Epithelial cell of prostate (primary cell): ENCODE data around the gene FAF1.
A peak's percentile ranks its signal among the peaks of the same experiment; 100 is the strongest.
"Not testable (repeated sequence)": the region's sequence is repeated elsewhere in the genome, so short reads cannot be mapped to it uniquely, and the experiment has no call there.

Source experiments
- DNase-seq: peaks from one replicate; pipeline ENCODE4 v3.0.0-alpha.2; 2011; ENCODE audit warnings: low read depth, low spot score
- H3K27ac ChIP-seq: fragments of 450-650 bp; 2 replicates; pipeline ENCODE4 v1.5.1; 2017; ENCODE audit warnings: mild to moderate bottlenecking

The FAF1 gene

DNA sequence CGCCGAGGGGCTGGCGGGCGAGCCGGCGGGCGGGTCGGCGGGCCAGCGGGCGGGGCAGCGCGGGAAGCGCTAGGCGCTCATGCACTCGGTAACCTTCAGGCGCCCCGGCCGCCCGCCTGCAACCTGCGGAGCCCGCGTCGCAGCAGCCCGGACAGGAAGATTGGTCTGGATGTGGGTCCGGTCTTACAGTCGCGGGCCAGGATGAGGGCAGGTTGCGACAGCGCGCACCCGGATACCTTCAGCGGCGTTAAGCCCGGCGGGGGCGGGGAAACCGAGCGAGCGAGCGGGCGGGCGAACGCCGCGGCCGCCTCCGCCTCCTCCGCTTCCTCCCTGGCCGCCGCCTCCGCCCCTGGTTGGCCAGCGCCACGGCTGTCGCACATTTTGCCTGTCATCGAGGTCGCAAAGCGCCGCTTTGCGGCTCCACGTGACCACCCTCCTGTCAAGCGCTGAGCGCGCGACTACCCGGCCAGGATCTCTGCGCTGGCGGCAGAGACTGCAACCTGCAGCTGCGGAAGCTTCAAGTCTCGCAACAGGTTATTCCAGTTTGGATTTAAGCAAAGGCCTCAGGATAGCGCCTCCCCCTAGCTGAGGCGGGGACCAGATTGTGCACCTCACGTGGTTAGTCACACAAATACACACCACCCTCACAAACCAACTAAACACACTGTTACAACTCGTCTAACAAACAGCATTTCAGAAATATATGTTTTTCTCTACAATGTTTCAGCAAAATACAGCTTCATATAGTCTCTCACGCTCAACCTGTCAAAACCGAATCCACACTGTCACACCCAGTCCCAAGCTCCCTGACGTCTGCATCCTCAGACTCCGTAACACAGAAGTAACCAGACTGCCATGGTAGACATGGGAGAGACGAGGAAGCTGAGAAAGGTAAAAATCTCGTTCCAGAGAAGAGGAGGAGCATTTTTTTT, at the start of gene FAF1:
TSS of gene FAF1 (minus strand) at position 355 of the 932 bp plus-strand sequence. CDS start 456 bp downstream, outside the sequence.
- DNase-seq, result peak; percentile 97
- H3K27ac ChIP-seq, result peak within 1 kb of the TSS; percentile 93

- DNase-seq, result no peak
- no peak overlapping the region for H3K27ac ChIP-seq
Observed at GRCh38 chr1:51009381-51009780, 49.3 kb upstream of the FAF1 start.

GRCh38 chr1:51005549-51005948, 45.5 kb upstream of the FAF1 start:
- H3K27ac ChIP-seq, DNase-seq: not testable (repeated sequence)

GRCh38 chr1:51002516-51002915, 42.4 kb upstream of the FAF1 start:
- no peak for DNase-seq
- no peak overlapping the region for H3K27ac ChIP-seq

DNA sequence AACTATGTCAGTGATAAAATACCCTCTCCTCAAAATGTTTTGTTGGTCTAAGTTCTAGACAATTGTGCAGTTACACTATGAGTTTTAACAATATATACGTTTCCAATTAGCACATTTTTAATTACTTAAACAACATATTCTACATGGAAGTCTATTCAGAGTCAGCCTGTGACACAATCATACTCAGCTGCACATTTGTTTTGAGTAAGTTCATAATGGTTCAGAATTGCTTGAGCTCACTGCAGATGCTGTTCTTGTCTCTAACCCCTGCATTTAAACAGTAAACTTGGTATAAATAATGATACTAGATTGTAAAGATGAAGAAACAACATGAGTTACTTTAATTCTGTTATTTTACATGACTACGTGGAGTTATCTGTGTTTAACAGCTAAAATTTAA, 40.6 kb upstream of the FAF1 start:
- H3K27ac ChIP-seq, result no peak overlapping the region
- no peak for DNase-seq

GRCh38 chr1:51000160-51000559, 40.1 kb upstream of the FAF1 start:
- DNase-seq, result no peak
- H3K27ac ChIP-seq, result no peak overlapping the region

DNA sequence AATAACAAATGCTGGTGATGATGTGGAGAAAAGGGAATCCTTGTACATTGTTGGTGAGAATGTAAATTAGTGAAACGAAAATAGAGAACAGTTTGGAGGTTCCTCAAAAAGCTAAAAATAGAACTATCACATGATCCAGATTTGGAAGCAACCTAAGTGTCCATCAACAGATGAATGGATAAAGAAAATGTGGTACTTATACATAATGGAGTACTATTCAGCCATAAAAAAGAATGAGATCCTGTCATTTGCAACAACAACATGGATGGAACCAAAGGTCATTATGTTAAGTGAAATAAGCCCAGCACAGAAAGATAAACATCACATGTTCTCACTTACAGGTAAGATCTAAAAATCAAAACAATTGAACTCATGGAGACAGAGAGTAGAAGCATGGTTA, 39.3 kb upstream of the FAF1 start:
- H3K27ac ChIP-seq, DNase-seq: not testable (repeated sequence)

DNA sequence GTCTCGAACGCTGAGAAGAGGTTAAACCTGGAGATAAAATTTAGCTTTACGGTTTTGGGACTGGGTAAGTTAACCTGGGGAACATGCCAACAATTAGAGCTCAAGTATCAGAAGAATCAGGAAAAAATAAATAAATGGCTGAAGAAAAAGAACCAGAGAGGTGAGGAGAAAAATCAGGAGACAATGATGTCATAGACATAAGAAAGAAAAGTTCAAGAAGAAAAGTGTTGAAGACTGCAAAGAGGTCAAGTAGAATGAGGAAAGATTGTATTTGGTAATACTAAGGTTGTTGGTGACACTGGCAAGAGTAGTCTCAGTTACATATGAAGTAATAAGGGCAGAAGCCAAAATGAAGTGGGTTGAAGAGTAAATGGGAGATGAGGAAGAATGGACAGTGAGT, 36.0 kb upstream of the FAF1 start:
- no peak overlapping the region for H3K27ac ChIP-seq
- no peak for DNase-seq

DNA sequence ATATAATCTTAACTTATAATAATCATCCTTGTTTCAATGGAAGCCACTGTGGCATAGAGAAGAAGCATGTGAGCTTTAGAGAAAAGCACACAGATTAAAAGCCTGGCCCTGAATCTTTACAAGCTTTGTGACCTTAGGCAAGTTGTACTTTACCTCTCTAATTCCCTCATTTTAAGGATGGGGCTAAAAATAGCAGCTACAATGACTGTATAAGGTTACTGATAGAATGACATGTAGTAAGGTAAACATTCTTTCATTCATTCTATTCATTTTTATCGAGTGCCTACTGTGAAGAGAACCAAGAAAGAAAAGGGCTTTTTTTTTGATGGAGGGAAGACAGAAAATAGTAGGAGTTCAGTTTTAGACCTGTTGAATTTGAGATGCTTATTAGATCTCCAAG, 35.6 kb upstream of the FAF1 start:
- no peak overlapping the region for H3K27ac ChIP-seq
- no peak for DNase-seq

DNA sequence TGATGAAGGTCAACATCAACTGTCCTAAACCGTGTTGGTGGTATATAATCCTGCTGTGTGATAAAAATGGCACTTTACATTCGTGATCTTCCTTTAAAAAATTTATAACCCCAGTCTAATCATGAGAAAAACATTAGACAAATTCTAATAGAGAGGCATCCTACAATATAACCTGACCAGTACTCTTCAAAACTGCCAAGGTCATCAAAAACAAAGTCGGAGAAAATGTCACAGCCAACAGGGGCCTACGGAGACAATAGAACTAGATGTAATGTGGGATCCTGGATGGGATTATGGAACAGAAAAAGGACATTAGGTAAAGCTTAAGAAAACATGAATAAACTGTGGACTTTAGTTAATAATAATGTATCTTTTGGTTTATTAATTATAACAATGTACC, 34.9 kb upstream of the FAF1 start:
- no peak overlapping the region for H3K27ac ChIP-seq
- DNase-seq, result no peak

- no peak for DNase-seq
- no peak overlapping the region for H3K27ac ChIP-seq
Observed at GRCh38 chr1:50993645-50994044, 33.6 kb upstream of the FAF1 start.

DNA sequence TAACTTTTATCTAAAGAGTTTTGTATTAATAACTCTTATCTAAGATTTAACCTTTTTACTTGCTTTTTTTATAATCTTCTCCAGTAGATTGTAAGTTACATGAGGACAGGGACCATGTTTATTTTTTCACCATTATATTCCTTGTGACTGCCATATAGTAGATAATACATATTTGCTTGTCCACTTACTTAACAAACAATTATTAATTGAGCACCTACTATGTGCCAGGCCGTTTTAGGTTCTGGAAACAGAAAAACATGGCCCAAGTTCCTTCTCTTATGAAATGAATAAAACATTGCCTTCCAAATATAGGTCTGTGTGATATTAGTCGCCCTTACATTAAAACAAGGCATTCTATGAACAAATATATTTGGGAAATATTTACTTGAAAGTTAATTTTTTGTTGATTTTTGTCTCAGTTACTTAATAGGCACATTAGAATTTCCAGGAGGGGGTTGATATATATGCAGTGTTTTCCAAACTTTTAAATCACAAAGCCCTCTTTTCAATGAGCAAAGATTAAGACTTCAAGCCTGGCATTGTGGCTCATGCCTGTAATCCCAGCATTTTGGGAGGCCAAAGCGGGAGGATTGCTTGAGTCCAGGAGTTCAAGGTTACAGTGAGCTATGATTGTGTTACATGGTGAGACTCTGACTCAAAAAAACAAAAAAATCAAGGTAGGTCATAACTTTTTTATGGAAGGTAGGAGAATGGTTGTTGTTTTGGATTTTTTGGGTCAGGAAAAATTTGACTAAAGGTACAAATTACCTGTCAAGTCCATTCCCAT, 32.7 kb upstream of the FAF1 start:
- DNase-seq, result no peak
- no peak overlapping the region for H3K27ac ChIP-seq

- H3K27ac ChIP-seq, result no peak overlapping the region
- no peak for DNase-seq
Observed at GRCh38 chr1:50989694-50990093, 29.6 kb upstream of the FAF1 start.

DNA sequence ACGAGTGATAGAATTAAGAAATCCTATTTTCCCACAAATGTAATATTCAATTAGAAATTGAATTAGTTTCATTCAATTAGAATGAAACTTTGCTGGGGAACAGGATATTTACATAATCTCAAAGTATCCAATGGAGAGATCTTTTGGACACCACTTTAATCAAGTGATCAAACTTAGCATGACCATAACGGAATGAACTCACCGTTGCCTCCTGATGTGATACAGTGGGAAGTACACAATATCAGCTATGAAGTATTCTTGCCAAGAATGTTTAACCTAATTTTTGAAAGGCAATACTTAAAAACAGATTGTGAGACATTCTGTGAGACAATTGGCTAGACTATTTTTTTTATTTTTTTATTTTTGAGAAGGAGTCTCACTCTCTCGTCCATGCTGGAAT, 26.6 kb upstream of the FAF1 start:
- DNase-seq, result no peak
- H3K27ac ChIP-seq, result no peak overlapping the region

- no peak overlapping the region for H3K27ac ChIP-seq
- no peak for DNase-seq
Observed at GRCh38 chr1:50985094-50985493, 25.0 kb upstream of the FAF1 start.

DNA sequence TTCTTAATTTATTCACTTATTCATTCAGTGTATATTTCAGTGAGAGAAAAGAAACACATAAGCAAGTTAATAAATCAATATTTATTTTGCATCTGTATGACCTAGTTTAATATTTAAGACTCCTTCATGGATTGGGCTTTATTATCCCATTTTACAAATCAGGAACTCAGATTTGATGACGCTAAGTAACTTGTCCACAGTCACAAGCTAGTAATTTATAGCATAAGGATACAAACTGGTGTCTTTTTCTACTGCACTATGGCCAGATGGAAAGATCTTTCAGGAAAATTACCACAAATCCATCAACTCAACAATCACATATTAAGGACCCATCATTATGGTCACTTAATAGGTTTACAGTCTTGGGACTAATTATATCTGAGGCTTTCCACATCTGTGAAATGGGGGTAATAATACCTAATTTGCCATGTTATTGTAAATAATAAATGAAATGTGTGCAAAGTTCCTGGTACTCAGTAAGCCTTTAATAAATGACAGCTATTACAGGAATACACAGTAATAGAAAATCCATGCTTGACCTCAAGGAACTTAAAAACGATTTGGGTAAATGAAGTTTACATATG, 23.2 kb upstream of the FAF1 start:
- no peak for DNase-seq
- no peak overlapping the region for H3K27ac ChIP-seq

DNA sequence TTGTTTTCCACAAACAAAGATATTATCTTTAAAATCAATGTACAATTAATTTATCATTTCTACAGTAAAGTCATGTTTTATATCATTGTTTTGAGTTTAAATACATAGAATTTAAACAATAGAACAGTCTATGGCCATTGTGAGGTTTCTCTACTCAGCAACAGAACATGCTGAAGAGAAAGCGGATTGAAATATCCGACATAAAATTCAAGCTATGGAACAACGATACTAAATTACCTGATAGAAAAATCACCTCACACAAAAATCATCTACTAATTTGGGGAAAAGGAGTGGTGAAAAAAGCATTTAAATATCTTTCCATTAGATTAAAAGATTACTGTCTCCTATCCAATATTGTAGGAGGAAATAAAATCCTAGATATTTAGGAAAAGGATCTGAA, 22.5 kb upstream of the FAF1 start:
- no peak overlapping the region for H3K27ac ChIP-seq
- no peak for DNase-seq

DNA sequence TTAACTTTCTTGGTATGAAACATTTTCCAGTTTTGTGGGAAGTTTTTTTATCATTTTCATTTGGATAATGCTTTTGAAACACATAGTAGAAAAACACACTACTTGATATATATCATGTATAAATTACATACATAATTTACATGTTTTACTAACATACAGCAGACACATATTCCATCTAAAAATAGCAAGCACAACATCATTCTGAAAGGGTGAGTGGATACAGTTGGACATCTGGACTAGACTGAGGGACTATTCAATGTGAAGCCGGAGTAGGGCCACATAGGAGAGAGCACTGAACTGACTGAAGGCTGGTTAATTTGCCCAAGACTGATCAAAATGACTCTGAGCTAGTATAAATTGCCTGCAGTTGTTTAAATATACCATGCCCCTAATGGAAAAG, 21.7 kb upstream of the FAF1 start:
- DNase-seq, result no peak
- H3K27ac ChIP-seq, result no peak overlapping the region

DNA sequence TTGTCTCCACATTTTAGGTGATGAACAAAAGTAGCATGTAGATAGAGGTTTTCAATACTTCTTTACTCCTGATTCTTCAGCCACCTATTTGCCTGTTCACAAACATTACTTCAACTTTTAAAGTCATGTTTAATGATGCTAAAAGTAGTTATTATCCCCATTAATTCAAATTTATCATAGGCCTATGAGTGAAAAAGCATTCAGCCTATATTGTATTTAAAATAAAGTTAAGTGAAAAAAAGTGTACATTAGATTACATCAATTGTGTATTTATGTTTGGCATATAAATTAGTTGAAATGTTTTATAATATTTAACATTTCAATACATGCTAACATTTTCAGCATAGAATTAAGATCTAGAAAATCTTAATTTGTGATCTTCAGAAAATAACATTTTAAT, 20.4 kb upstream of the FAF1 start:
- H3K27ac ChIP-seq, result no peak overlapping the region

DNA sequence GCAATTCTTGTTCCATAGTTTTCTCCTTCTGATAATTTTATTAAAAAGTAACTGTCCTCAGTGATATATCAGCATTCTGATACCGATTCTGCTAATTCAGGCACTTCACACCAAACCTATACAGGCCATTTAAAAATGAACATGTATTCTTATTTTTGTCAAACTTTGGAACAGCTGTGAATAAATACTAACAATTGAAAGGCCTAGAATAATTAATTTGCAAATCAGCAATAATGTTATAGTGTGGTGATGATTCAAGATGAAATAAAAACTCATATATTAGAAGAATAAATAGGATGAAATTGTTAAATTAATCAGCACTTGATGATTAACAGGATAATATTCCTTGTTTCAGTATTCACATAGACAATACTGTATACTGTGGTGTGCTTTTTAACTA, 19.9 kb upstream of the FAF1 start:
- no peak overlapping the region for H3K27ac ChIP-seq
- DNase-seq, result no peak

More for the DNA sequence above, 20.4 kb upstream of the FAF1 start:
- DNase-seq, result no peak
